Caco-2 (cell line): ENCODE measurements around the gene GNAQ. TPM values are rescaled to one million over a fixed set of nuclear protein-coding genes. Genes with fewer than 3 reads are reported as not detected.

Experiments used
- BruUV-seq: library from RNA; stranded (reverse); fragments of 400-500 nt; replicated peaks from 2 replicates; lab custom pipeline; 2021; lab: Mats Ljungman, UMichigan
- CTCF ChIA-PET: fragments of 300-600 bp; sonication (Branson Sonifier 250); formaldehyde crosslinking; loops from one replicate; lab custom pipeline; 2022; ENCODE audit warnings: antibody characterized with exemption; lab: Charles Lee
- POLR2A ChIA-PET: fragments of 300-600 bp; sonication (Branson Sonifier 250); formaldehyde crosslinking; loops from one replicate; lab custom pipeline; 2022; ENCODE audit warnings: antibody characterized with exemption; lab: Charles Lee
- DNase-seq, 2 experiments: peaks; one replicate each; pipeline versions ENCODE4 v3.0.0 to v3.0.0-alpha.2; 2020 to 2022
- H3K27me3 ChIP-seq: replicated peaks from 2 replicates; pipeline ENCODE4 v1.6.0; 2011; ENCODE audit warnings: low read length; ENCODE audit not compliant: control insufficient read depth, insufficient read depth
- H3K36me3 ChIP-seq: 2 replicates; pipeline ENCODE4 v1.5.1; 2011; ENCODE audit warnings: low read length; ENCODE audit not compliant: control insufficient read depth, insufficient read depth
- H3K4me1 ChIP-seq: fragments of 250-450 bp; sonication (Bioruptor Pico); 2 replicates; pipeline ENCODE4 v1.5.1; 2020; ENCODE audit warnings: mild to moderate bottlenecking
- H3K4me3 ChIP-seq: 2 replicates; pipeline ENCODE4 v1.5.1; 2011; ENCODE audit warnings: low read depth, mild to moderate bottlenecking, control low read depth, low read length
- H3K9me3 ChIP-seq: fragments of 250-450 bp; sonication (Bioruptor Pico); 2 replicates; pipeline ENCODE4 v1.5.1; 2020; ENCODE audit warnings: mild to moderate bottlenecking, moderate library complexity
- H3K27ac Mint-ChIP-seq: one replicate; pipeline ENCODE4 v1.8.0; 2022; ENCODE audit warnings: mixed read lengths; ENCODE audit not compliant: unreplicated experiment
- H3K27me3 Mint-ChIP-seq: one replicate; pipeline ENCODE4 v1.8.0; 2022; ENCODE audit warnings: mixed read lengths; ENCODE audit not compliant: insufficient read depth, unreplicated experiment
- H3K36me3 Mint-ChIP-seq: one replicate; pipeline ENCODE4 v1.8.0; 2022; ENCODE audit warnings: mild to moderate bottlenecking, mixed read lengths; ENCODE audit not compliant: insufficient read depth, unreplicated experiment
- H3K4me1 Mint-ChIP-seq: one replicate; pipeline ENCODE4 v1.8.0; 2022; ENCODE audit warnings: low read depth, mixed read lengths; ENCODE audit not compliant: unreplicated experiment
- H3K4me3 Mint-ChIP-seq: one replicate; pipeline ENCODE4 v1.8.0; 2022; ENCODE audit warnings: mild to moderate bottlenecking, moderate library complexity, mixed read lengths; ENCODE audit not compliant: unreplicated experiment
- H3K9me3 Mint-ChIP-seq: one replicate; pipeline ENCODE4 v1.8.0; 2022; ENCODE audit warnings: mixed read lengths; ENCODE audit not compliant: unreplicated experiment
- intact Hi-C: fragments of 100-400 bp; cut with micrococcal nuclease; formaldehyde crosslinking; loops from one replicate; pipeline ENCODE4 v1.10.0; 2022; ENCODE audit not compliant: unreplicated experiment
- total RNA-seq: library from RNA; stranded (reverse); gene quantifications from 2 replicates; pipeline ENCODE4 v1.2.3, GENCODE V29; 2022
- TF ChIP-seq, protein P1 (sequence below), 2 experiments: fragments of 200-600 bp in 1 of 2; IDR thresholded peaks; 1 replicate in 1 of 2; 2 replicates in 1 of 2; pipeline versions ENCODE4 v1.5.1 to v1.8.0; 2011 to 2022; ENCODE audit warnings: antibody characterized with exemption in 1 of 2, control low read depth in 1 of 2, inconsistent platforms in 1 of 2, low read depth in 1 of 2, low read length in 1 of 2, mild to moderate bottlenecking in 1 of 2, moderate library complexity in 1 of 2; ENCODE audit not compliant: insufficient read depth in 1 of 2, severe bottlenecking in 1 of 2, unreplicated experiment in 1 of 2

The GNAQ gene
- total RNA-seq, 1 experiment from 2014 or later = 10.1 TPM

DNA sequence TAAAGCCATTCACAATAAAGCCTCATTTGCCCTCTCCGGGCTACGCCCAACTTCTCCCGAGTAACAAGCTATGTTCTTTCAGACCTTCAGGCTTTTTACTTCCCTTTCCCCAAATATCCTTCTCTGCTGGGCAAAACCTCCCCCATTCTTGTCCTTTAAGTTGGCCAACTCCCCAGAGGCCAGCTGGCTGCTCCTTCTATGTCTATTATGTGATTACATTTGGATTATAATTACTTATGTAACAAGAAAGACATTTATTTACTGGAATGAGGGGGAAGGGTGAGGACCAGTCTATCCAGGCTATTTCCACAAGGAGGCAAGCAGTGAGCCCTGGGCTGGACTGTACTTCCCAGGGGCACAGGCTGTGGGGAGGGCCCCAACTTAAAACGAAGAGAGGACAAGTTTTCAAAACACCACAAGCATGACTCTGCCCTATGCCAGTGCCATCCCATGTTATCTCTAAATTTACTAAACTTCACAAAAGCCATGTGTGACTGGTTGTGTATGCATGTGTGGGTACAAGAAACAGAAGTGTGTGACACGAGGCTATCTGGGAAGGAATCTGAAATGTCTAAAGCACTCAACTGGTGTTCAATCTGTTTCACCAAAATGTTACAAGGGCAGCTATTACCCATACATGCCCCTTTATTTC, 84.5 kb downstream of the GNAQ start:
- TF ChIP-seq, protein P1, sequence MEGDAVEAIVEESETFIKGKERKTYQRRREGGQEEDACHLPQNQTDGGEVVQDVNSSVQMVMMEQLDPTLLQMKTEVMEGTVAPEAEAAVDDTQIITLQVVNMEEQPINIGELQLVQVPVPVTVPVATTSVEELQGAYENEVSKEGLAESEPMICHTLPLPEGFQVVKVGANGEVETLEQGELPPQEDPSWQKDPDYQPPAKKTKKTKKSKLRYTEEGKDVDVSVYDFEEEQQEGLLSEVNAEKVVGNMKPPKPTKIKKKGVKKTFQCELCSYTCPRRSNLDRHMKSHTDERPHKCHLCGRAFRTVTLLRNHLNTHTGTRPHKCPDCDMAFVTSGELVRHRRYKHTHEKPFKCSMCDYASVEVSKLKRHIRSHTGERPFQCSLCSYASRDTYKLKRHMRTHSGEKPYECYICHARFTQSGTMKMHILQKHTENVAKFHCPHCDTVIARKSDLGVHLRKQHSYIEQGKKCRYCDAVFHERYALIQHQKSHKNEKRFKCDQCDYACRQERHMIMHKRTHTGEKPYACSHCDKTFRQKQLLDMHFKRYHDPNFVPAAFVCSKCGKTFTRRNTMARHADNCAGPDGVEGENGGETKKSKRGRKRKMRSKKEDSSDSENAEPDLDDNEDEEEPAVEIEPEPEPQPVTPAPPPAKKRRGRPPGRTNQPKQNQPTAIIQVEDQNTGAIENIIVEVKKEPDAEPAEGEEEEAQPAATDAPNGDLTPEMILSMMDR (IDR thresholded peaks at IDR 0.05; ENCODE audit: insufficient read depth in 1 of 2, low read depth in 1 of 2, low read length in 1 of 2, severe bottlenecking in 1 of 2, unreplicated experiment in 1 of 2) = no peak
- H3K27ac Mint-ChIP-seq = no peak overlapping the region
- no peaks in the 10 kb centered on the region for H3K9me3 Mint-ChIP-seq
- no peaks in the 10 kb centered on the region for H3K9me3 ChIP-seq
- no peaks in the 10 kb centered on the region for H3K27me3 ChIP-seq
- no peak for DNase-seq
- BruUV-seq = no TSS peak
- no peaks in the 10 kb centered on the region for H3K27me3 Mint-ChIP-seq
- ChIA-PET POLR2A (no interaction called here), CTCF (no interaction called here)
- H3K36me3 Mint-ChIP-seq = peaks cover 4% of the 10 kb centered on the region
- 0 out of 2 replicates have a peak, but pooled peaks cover 3% of the 10 kb centered on the region for H3K4me1 ChIP-seq
- H3K4me3 Mint-ChIP-seq = no peak overlapping the region
- no peaks in the 10 kb centered on the region for H3K36me3 ChIP-seq
- intact Hi-C loops = loop anchor here (10.0 kb wide), 1 partner anchor 72 kb away; no protein-coding TSS in a partner anchor
- no peak overlapping the region for H3K4me3 ChIP-seq
- H3K4me1 Mint-ChIP-seq = peaks cover 6% of the 10 kb centered on the region

DNA sequence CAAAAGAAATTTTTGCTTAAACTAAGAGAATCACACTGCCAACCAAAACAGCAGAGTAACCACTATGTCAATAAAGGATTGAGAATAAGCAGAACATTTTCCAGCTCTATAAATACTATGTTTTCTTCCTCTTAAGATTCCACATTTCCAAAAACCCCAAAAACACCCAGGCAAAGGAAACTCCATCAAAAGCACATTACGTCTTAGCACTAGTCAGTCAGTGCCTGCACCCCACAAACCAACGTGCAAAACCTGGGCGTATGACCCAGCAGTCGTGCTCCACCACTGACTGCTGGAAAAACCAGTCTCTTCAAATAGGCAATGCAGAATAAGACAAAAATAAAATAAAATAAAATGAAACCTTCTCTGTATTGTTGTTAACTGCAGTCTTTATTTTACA, 85.3 kb downstream of the GNAQ start:
- Histone ChIP-seq H3K4me3 (no peak overlapping the region), H3K27me3 (no peaks in the 10 kb centered on the region), H3K9me3 (no peaks in the 10 kb centered on the region), H3K4me1 (0 out of 2 replicates have a peak, but pooled peaks cover 3% of the 10 kb centered on the region), H3K36me3 (no peaks in the 10 kb centered on the region)
- TF ChIP-seq, protein P1 (IDR thresholded peaks at IDR 0.05; ENCODE audit: insufficient read depth in 1 of 2, low read depth in 1 of 2, low read length in 1 of 2, severe bottlenecking in 1 of 2, unreplicated experiment in 1 of 2) = no peak
- ChIA-PET POLR2A (no interaction called here), CTCF (no interaction called here)
- peaks cover 6% of the 10 kb centered on the region for H3K4me1 Mint-ChIP-seq
- H3K27ac Mint-ChIP-seq = no peak overlapping the region
- BruUV-seq = no TSS peak
- H3K9me3 Mint-ChIP-seq = no peaks in the 10 kb centered on the region
- no peak overlapping the region for H3K4me3 Mint-ChIP-seq
- H3K36me3 Mint-ChIP-seq = peaks cover 4% of the 10 kb centered on the region
- H3K27me3 Mint-ChIP-seq = no peaks in the 10 kb centered on the region
- intact Hi-C loops = loop anchor here (10.0 kb wide), 1 partner anchor 71 kb away; no protein-coding TSS in a partner anchor
- DNase-seq = no peak

DNA sequence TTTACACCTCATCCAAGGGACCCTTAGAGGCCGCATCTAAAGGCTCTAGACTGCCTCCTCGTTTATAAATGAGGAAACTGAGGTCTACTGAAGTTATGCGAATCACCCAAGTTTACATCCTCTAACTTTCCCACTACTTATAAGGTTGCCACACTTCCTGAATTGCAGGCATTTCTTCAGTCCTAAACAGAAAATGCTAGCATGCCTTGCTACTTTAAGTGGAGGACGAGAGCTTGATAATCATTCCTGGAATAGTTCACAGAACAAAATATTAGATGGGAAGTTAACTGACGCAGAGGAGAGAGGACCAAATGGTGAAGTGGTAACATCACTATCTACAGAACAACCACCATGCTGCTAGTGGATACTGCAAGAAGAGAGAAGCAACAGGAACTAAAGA, 85.8 kb downstream of the GNAQ start:
- ChIA-PET CTCF (no interaction called here), POLR2A (no interaction called here)
- Mint-ChIP-seq H3K27me3 (no peaks in the 10 kb centered on the region), H3K4me1 (peaks cover 6% of the 10 kb centered on the region), H3K27ac (no peak overlapping the region), H3K9me3 (no peaks in the 10 kb centered on the region), H3K36me3 (peaks cover 4% of the 10 kb centered on the region), H3K4me3 (no peak overlapping the region)
- Histone ChIP-seq H3K4me1 (0 out of 2 replicates have a peak, but pooled peaks cover 3% of the 10 kb centered on the region), H3K4me3 (no peak overlapping the region), H3K36me3 (no peaks in the 10 kb centered on the region), H3K27me3 (no peaks in the 10 kb centered on the region), H3K9me3 (no peaks in the 10 kb centered on the region)
- intact Hi-C loops = loop anchor here (1.0 to 10.0 kb wide), 2 partner anchors 71 to 90 kb away; no protein-coding TSS in a partner anchor
- TF ChIP-seq, protein P1 (IDR thresholded peaks at IDR 0.05; ENCODE audit: insufficient read depth in 1 of 2, low read depth in 1 of 2, low read length in 1 of 2, severe bottlenecking in 1 of 2, unreplicated experiment in 1 of 2) = no peak
- DNase-seq = no peak
- BruUV-seq = no TSS peak
